Metanephros (tissue), 1 donor: Measurements from ENCODE around the gene MBTD1. TPM values are rescaled to one million over a fixed set of nuclear protein-coding genes. Genes with fewer than 3 reads are reported as not detected.

Source experiments
- total RNA-seq: library from RNA; depleted of rRNA; stranded (reverse); fragments of >200 nt; gene quantifications from one replicate; pipeline ENCODE4 v1.2.3, GENCODE V29; 2014

The MBTD1 gene
- 37.8 TPM for total RNA-seq

DNA sequence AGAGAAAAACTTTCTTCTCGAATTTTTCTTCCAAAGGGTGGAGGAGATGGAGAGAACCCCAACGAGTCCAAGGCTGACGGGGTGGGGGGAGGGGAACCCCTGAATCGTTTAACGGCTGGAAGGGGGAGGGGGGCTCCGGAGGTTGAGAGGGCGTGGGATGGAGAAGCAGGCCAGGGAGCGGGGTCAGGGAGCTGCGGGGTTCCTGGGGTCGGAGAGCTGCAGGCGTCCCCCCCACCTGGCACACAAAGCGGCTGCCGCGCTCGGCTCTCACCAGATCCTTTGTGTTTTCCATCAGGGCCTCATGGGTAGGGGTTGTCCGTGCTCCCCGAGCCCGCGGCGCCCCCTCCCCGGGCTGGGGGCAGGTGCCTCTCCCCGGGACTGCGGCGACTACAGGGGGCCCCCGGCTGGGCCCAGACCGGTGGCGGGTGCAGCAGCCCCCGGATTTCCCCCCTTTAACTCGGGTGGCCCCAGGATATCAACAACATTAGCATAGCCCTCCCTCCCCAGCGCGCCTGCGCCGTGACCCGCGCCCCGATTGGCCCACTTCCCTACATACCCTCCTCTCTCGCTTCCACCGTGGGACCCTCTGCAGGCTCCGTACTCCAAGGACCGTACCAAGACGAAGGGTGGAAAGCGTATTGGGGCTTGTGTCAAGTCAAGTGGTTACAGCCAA lies at the start of gene MBTD1:
Gene MBTD1 (minus strand): TSS at position 486 of the 673 bp plus-strand sequence. CDS start 34,888 bp downstream, outside the sequence.

GRCh38 chr17:51260237-51261023 lies 581 bp upstream of the MBTD1 start, which contains the start of gene UTP18:
TSS of gene UTP18 (plus strand) at chr17:51260546. CDS start at chr17:51260585, 39 bp downstream.

DNA sequence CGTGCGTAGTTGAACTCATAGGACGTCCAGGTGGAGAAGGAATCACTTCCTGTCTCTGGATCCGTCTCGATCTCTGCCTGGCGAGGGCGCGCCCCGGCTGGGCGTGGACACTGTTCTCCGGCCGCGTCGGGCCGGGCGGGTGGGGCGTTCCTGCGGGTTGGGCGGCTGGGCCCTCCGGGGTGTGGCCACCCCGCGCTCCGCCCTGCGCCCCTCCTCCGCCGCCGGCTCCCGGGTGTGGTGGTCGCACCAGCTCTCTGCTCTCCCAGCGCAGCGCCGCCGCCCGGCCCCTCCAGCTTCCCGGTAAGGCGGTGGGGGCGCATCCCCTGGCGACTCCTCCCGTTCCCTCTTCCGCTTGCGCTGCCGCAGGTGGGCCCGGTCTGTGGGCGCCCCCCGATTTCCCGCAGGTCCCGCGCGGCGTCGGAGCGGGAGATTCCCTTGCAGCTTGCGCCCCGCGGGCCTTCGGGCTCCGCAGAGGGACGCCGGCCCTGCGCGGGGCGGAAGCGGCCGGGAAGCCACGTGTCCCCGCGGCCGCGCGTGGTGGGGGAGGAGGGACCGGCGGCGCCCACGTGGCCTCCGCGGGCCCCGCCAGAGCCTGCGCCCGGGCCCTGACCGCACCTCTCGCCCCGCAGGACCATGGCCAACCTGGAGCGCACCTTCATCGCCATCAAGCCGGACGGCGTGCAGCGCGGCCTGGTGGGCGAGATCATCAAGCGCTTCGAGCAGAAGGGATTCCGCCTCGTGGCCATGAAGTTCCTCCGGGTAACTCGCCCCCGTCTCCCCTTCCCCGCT lies 93.5 kb downstream of the MBTD1 start, which contains the start of gene NME2:
Gene NME2 (plus strand): TSS at position 214 of the 789 bp plus-strand sequence. CDS start 420 bp downstream, at position 634.

DNA sequence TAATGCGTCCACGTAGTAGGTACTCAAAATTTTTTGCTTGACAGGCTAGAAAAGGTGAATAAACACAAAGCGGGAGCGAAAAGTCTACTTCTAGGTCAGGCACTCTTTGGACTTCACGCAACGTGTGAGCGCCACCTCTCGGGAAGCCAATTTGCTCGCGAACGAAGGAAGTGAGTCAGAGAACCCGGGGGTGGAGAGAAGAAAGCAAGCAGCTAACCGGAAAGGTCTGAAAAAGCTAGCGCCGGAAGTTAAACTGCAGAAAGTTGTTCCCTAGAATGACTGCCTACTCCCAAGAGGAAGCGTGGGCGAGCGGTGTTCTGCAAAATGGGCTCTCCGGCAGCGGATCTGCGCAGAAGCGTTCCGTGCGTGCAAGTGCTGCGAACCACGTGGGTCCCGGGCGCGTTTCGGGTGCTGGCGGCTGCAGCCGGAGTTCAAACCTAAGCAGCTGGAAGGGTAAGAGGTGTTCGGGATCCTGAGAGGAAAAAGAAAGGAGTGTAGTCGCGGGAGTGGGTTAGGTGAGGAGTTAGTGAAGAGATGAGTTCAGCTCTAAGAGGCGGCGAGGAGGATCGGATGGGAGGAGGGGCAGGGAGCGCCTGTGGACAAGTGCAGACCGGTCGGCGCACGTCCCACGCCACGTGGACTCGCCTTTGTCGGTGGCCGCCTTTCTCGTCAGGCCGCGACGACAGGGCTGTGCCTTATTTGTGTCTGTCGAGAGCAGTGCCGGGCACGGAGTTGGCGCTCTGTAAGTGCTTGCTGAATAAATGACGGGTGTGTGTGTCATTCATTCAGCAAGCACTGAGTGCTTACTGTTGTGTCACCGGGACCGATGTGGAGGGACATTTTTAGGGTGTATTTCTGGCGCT lies 106.4 kb downstream of the MBTD1 start, which contains the start of gene NME1:
Gene NME1 (plus strand): TSS at position 350 of the 863 bp plus-strand sequence. CDS start 2,096 bp downstream, outside the sequence.

Other genes starting within 250 kb of the MBTD1 start
- gene SPAG9, start 139.2 kb downstream of the MBTD1 start, total RNA-seq = 104 TPM
- 35.3 TPM for gene NME1, start 106.5 kb downstream of the MBTD1 start, total RNA-seq
- gene NME2, start 93.6 kb downstream of the MBTD1 start, total RNA-seq = 347 TPM
- 25.9 TPM for gene UTP18, start 497 bp upstream of the MBTD1 start, total RNA-seq